ENCODE measurements around the gene TOM1L2. TPM values are rescaled to one million over a fixed set of nuclear protein-coding genes. Genes with fewer than 3 reads are reported as not detected.

TOM1L2 gene
- total RNA-seq, 1 experiment from 2014 or later: 35.5 TPM

- POLR2A ChIA-PET: interaction anchor here (1.0 kb wide), 1 partner anchor 11 kb away, joined by 3 read pairs; the partner anchor contains the start of gene DRC3
These were observed 11.2 kb upstream of the TOM1L2 start for GRCh38 chr17:17983376-17983775.

DNA sequence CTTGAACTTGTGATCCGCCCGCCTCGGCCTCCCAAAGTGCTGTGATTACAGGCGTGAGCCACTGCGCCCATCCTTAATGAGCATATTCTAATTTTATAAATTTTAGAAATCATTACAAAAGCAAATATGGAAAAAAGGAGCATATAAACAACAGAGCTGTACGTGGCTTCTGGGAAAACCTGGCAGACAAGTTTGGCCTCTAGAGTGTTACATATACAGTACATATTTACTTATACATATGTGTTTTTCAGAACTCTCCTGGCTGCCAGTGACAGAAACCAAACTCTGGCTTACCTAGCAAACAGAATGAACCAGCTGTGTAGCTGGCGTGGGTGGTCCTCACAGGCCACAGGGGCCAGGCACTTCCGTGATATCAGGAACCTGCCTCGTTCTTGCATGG, 10.6 kb upstream of the TOM1L2 start:
- no peaks in the 10 kb centered on the region for H3K27me3 Mint-ChIP-seq (ENCODE audit: insufficient read depth, unreplicated experiment)
- no peak overlapping the region for H3K4me3 Mint-ChIP-seq (ENCODE audit: unreplicated experiment)
- Histone ChIP-seq H3K4me3 (ENCODE audit: low read depth, low read length) (no peak overlapping the region), H3K9me3 (no peaks in the 10 kb centered on the region), H3K36me3 (ENCODE audit: control insufficient read depth, insufficient read depth, low read length) (no peaks in the 10 kb centered on the region), H3K4me1 (peaks cover 7% of the 10 kb centered on the region; the same call in 1 of the 2 replicates), H3K27me3 (replicated peaks; ENCODE audit: control insufficient read depth, insufficient read depth, low read length) (no peaks in the 10 kb centered on the region)
- H3K36me3 Mint-ChIP-seq (ENCODE audit: insufficient read depth, unreplicated experiment): no peaks in the 10 kb centered on the region
- H3K9me3 Mint-ChIP-seq (ENCODE audit: unreplicated experiment): no peaks in the 10 kb centered on the region
- ChIA-PET CTCF (interaction anchor here (0.7 to 1.1 kb wide), 3 partner anchors 10 to 91 kb away, joined by 3 to 4 read pairs (median 4); partner anchors contain the start of genes DRC3 and TOM1L2), POLR2A (no interaction called here)
- no TSS peak for BruUV-seq (replicated peaks)
- DNase-seq: no peak
- TF ChIP-seq CTCF (IDR thresholded peaks at IDR 0.05; ENCODE audit: insufficient read depth in 1 of 2, low read depth in 1 of 2, low read length in 1 of 2, severe bottlenecking in 1 of 2, unreplicated experiment in 1 of 2): no peak
- no peak overlapping the region for H3K27ac Mint-ChIP-seq (ENCODE audit: unreplicated experiment)
- intact Hi-C loops (cut with micrococcal nuclease; ENCODE audit: unreplicated experiment): no loop called here
- H3K4me1 Mint-ChIP-seq (ENCODE audit: low read depth, unreplicated experiment): no peaks in the 10 kb centered on the region

More at GRCh38 chr17:17983376-17983775, 11.2 kb upstream of the TOM1L2 start:
- BruUV-seq (replicated peaks): no TSS peak
- no peak overlapping the region for H3K4me3 ChIP-seq (ENCODE audit: low read depth, low read length)
- no peaks in the 10 kb centered on the region for H3K27me3 ChIP-seq (replicated peaks; ENCODE audit: control insufficient read depth, insufficient read depth, low read length)
- H3K4me1 Mint-ChIP-seq (ENCODE audit: low read depth, unreplicated experiment): no peaks in the 10 kb centered on the region
- H3K4me1 ChIP-seq: peaks cover 7% of the 10 kb centered on the region; the same call in 1 of the 2 replicates
- no peaks in the 10 kb centered on the region for H3K27me3 Mint-ChIP-seq (ENCODE audit: insufficient read depth, unreplicated experiment)
- CTCF ChIA-PET: interaction anchor here (1.0 to 1.1 kb wide), 2 partner anchors 11 to 91 kb away, joined by 3 to 4 read pairs; partner anchors contain the start of genes DRC3 and TOM1L2
- H3K9me3 Mint-ChIP-seq (ENCODE audit: unreplicated experiment): no peaks in the 10 kb centered on the region
- DNase-seq: no peak
- H3K4me3 Mint-ChIP-seq (ENCODE audit: unreplicated experiment): no peak overlapping the region
- no peak overlapping the region for H3K27ac Mint-ChIP-seq (ENCODE audit: unreplicated experiment)
- H3K36me3 Mint-ChIP-seq (ENCODE audit: insufficient read depth, unreplicated experiment): no peaks in the 10 kb centered on the region
- H3K36me3 ChIP-seq (ENCODE audit: control insufficient read depth, insufficient read depth, low read length): no peaks in the 10 kb centered on the region
- no peak for TF ChIP-seq CTCF (IDR thresholded peaks at IDR 0.05; ENCODE audit: insufficient read depth in 1 of 2, low read depth in 1 of 2, low read length in 1 of 2, severe bottlenecking in 1 of 2, unreplicated experiment in 1 of 2)
- no peaks in the 10 kb centered on the region for H3K9me3 ChIP-seq
- intact Hi-C loops (cut with micrococcal nuclease; ENCODE audit: unreplicated experiment): no loop called here

- Histone ChIP-seq H3K9me3 (no peaks in the 10 kb centered on the region), H3K36me3 (ENCODE audit: control insufficient read depth, insufficient read depth, low read length) (no peaks in the 10 kb centered on the region), H3K4me1 (peaks cover 7% of the 10 kb centered on the region; the same call in 1 of the 2 replicates), H3K27me3 (replicated peaks; ENCODE audit: control insufficient read depth, insufficient read depth, low read length) (no peaks in the 10 kb centered on the region), H3K4me3 (ENCODE audit: low read depth, low read length) (no peak overlapping the region)
- H3K9me3 Mint-ChIP-seq (ENCODE audit: unreplicated experiment): no peaks in the 10 kb centered on the region
- TF ChIP-seq CTCF (IDR thresholded peaks at IDR 0.05; ENCODE audit: insufficient read depth in 1 of 2, low read depth in 1 of 2, low read length in 1 of 2, severe bottlenecking in 1 of 2, unreplicated experiment in 1 of 2): no peak
- intact Hi-C loops (cut with micrococcal nuclease; ENCODE audit: unreplicated experiment): no loop called here
- H3K4me1 Mint-ChIP-seq (ENCODE audit: low read depth, unreplicated experiment): no peaks in the 10 kb centered on the region
- no peaks in the 10 kb centered on the region for H3K27me3 Mint-ChIP-seq (ENCODE audit: insufficient read depth, unreplicated experiment)
- no peaks in the 10 kb centered on the region for H3K36me3 Mint-ChIP-seq (ENCODE audit: insufficient read depth, unreplicated experiment)
- no peak overlapping the region for H3K27ac Mint-ChIP-seq (ENCODE audit: unreplicated experiment)
- ChIA-PET CTCF (no interaction called here), POLR2A (no interaction called here)
- no peak overlapping the region for H3K4me3 Mint-ChIP-seq (ENCODE audit: unreplicated experiment)
- no peak for DNase-seq
- BruUV-seq (replicated peaks): no TSS peak
These were observed 9.1 kb upstream of the TOM1L2 start for GRCh38 chr17:17981330-17981729.
